H1 (cell line): ENCODE results near the gene CDH26. TPM values are rescaled to one million over a fixed set of nuclear protein-coding genes. Genes with fewer than 3 reads are reported as not detected.

Experiments used
- CTCF ChIA-PET: fragments of 300-600 bp; sonication (Branson Sonifier 250); formaldehyde crosslinking; loops from one replicate; lab custom pipeline; 2021; ENCODE audit not compliant: partially characterized antibody; lab: Charles Lee
- POLR2A ChIA-PET: fragments of 300-600 bp; sonication (Branson Sonifier 250); formaldehyde crosslinking; loops from one replicate; lab custom pipeline; 2021; ENCODE audit warnings: inconsistent platforms; ENCODE audit not compliant: partially characterized antibody; lab: Charles Lee
- DNase-seq, 2 experiments: peaks; one replicate each; pipeline versions ENCODE4 v3.0.0 to v3.0.0-alpha.2; 2010 to 2022; ENCODE audit warnings: low spot score in 2 of 2, low read depth in 1 of 2, mixed read lengths in 1 of 2
- FAIRE-seq: peaks from 2 replicates; lab custom pipeline; 2011; peaks lifted over from hg19 to GRCh38; lab: Jason Lieb, UNC
- H2AFZ ChIP-seq: 2 replicates; pipeline ENCODE4 v1.8.1; 2012; ENCODE audit warnings: low read length, inconsistent platforms
- H2AK5ac ChIP-seq: 2 replicates; pipeline ENCODE4 v1.6.1; 2013; ENCODE audit warnings: low read depth, low read length
- H2BK120ac ChIP-seq: replicated peaks from 2 replicates; pipeline ENCODE3; 2013; ENCODE audit warnings: low read depth, low read length, inconsistent platforms
- H2BK12ac ChIP-seq: 2 replicates; pipeline ENCODE4 v1.6.1; 2013; ENCODE audit warnings: low read depth, low read length
- H2BK15ac ChIP-seq: 2 replicates; pipeline ENCODE4 v1.6.1; 2013; ENCODE audit warnings: low read length
- H2BK20ac ChIP-seq: 2 replicates; pipeline ENCODE4 v1.6.1; 2013; ENCODE audit warnings: low read length
- H2BK5ac ChIP-seq: 2 replicates; pipeline ENCODE4 v1.6.1; 2013; ENCODE audit warnings: low read depth, low read length
- H3K14ac ChIP-seq: 2 replicates; pipeline ENCODE4 v1.6.1; 2013; ENCODE audit warnings: inconsistent platforms; ENCODE audit not compliant: insufficient read length
- H3K18ac ChIP-seq: 2 replicates; pipeline ENCODE4 v1.6.1; 2013; ENCODE audit warnings: low read length; ENCODE audit errors: extremely low read depth
- H3K23ac ChIP-seq: 2 replicates; pipeline ENCODE4 v1.6.1; 2013; ENCODE audit warnings: inconsistent platforms; ENCODE audit not compliant: insufficient read length
- H3K23me2 ChIP-seq: 2 replicates; pipeline ENCODE4 v1.6.1; 2013; ENCODE audit warnings: low read depth, low read length
- H3K27ac ChIP-seq: 2 replicates; pipeline ENCODE4 v1.6.1; 2011; ENCODE audit warnings: low read depth, low read length, inconsistent platforms
- H3K27me3 ChIP-seq, 4 experiments: replicated peaks in 1 of 4; 1 replicate in 1 of 4; 2 replicates in 3 of 4; pipeline versions ENCODE4 v1.6.1 to v1.8.1; 2011 to 2013; ENCODE audit warnings: low read length in 3 of 4, mild to moderate bottlenecking in 3 of 4, inconsistent platforms in 2 of 4, mixed read lengths in 2 of 4, moderate library complexity in 1 of 4; ENCODE audit not compliant: control insufficient read depth in 3 of 4, insufficient read depth in 3 of 4; ENCODE audit errors: extremely low read depth in 1 of 4
- H3K36me3 ChIP-seq, 4 experiments: 2 replicates each; pipeline versions ENCODE4 v1.6.1 to v1.8.1; 2011 to 2013; ENCODE audit warnings: mild to moderate bottlenecking in 4 of 4, low read length in 3 of 4, moderate library complexity in 2 of 4, control low read depth in 1 of 4, inconsistent platforms in 1 of 4; ENCODE audit not compliant: insufficient read depth in 4 of 4, control insufficient read depth in 2 of 4
- H3K4ac ChIP-seq: replicated peaks from 2 replicates; pipeline ENCODE3; 2013; ENCODE audit warnings: low read length, low read depth, mixed read lengths, inconsistent platforms; ENCODE audit not compliant: insufficient read length
- H3K4me1 ChIP-seq, 4 experiments: replicated peaks in 1 of 4; 1 replicate in 1 of 4; 2 replicates in 3 of 4; pipeline versions ENCODE4 v1.6.1 to v1.8.1; 2011 to 2013; ENCODE audit warnings: low read length in 3 of 4, inconsistent platforms in 2 of 4, mixed read lengths in 1 of 4; ENCODE audit not compliant: insufficient read depth in 4 of 4, control insufficient read depth in 3 of 4
- H3K4me2 ChIP-seq, 2 experiments: 2 replicates each; pipeline versions ENCODE4 v1.6.1 to v1.8.1; 2011 to 2013; ENCODE audit warnings: low read depth in 2 of 2, low read length in 2 of 2, control low read depth in 1 of 2, inconsistent platforms in 1 of 2, mild to moderate bottlenecking in 1 of 2; ENCODE audit not compliant: insufficient read depth in 1 of 2
- H3K4me3 ChIP-seq, 4 experiments: fragments of 200-600, 300-600 bp in 1 of 4; sonication (generic), shearing (Covaris generic), sonication (Bioruptor Twin) in 1 of 4; 2 replicates each; pipeline versions ENCODE4 v1.5.1 to v1.8.1; 2011 to 2016; ENCODE audit warnings: low read length in 4 of 4, low read depth in 3 of 4, control low read depth in 2 of 4, inconsistent platforms in 2 of 4, mild to moderate bottlenecking in 2 of 4, mixed read lengths in 1 of 4, moderate library complexity in 1 of 4; ENCODE audit not compliant: insufficient read depth in 2 of 4; ENCODE audit errors: extremely low read depth in 1 of 4
- H3K56ac ChIP-seq: replicated peaks from 2 replicates; pipeline ENCODE3; 2013; ENCODE audit warnings: low read depth, mild to moderate bottlenecking, mixed read lengths, low read length, inconsistent platforms; ENCODE audit not compliant: insufficient read length
- H3K79me1 ChIP-seq: 2 replicates; pipeline ENCODE4 v1.6.1; 2013; ENCODE audit warnings: low read depth, low read length, control low read depth
- H3K79me2 ChIP-seq, 2 experiments: 2 replicates each; pipeline versions ENCODE4 v1.6.1 to v1.8.1; 2012 to 2013; ENCODE audit warnings: low read length in 2 of 2, mild to moderate bottlenecking in 2 of 2, inconsistent platforms in 1 of 2; ENCODE audit not compliant: insufficient read depth in 2 of 2, control insufficient read depth in 1 of 2
- H3K9ac ChIP-seq, 4 experiments: replicated peaks in 1 of 4; 1 replicate in 1 of 4; 2 replicates in 3 of 4; pipeline versions ENCODE4 v1.6.1 to v1.8.1; 2011 to 2013; ENCODE audit warnings: low read depth in 3 of 4, low read length in 3 of 4, control low read depth in 2 of 4, mild to moderate bottlenecking in 2 of 4, moderate library complexity in 2 of 4, inconsistent platforms in 1 of 4; ENCODE audit errors: extremely low read depth in 1 of 4
- H3K9me3 ChIP-seq, 2 experiments: 2 replicates each; pipeline versions ENCODE4 v1.6.1 to v1.8.1; 2012 to 2013; ENCODE audit warnings: mild to moderate bottlenecking in 2 of 2, moderate library complexity in 2 of 2, control low read depth in 1 of 2, inconsistent platforms in 1 of 2, low read depth in 1 of 2, low read length in 1 of 2, mixed read lengths in 1 of 2; ENCODE audit not compliant: insufficient read depth in 2 of 2
- H4K20me1 ChIP-seq, 2 experiments: replicated peaks in 1 of 2; 2 replicates each; pipeline versions ENCODE3 to v1.8.1; 2011 to 2013; ENCODE audit warnings: inconsistent platforms in 2 of 2, low read length in 2 of 2, mild to moderate bottlenecking in 1 of 2; ENCODE audit not compliant: insufficient read depth in 2 of 2, control insufficient read depth in 1 of 2
- H4K5ac ChIP-seq: 2 replicates; pipeline ENCODE4 v1.6.1; 2013; ENCODE audit warnings: low read length, low read depth, mixed read lengths, inconsistent platforms; ENCODE audit not compliant: insufficient read length
- H4K8ac ChIP-seq: 2 replicates; pipeline ENCODE4 v1.8.0; 2013; ENCODE audit warnings: mild to moderate bottlenecking, moderate library complexity, low read length, inconsistent platforms; ENCODE audit not compliant: insufficient read depth; ENCODE audit errors: extremely low read depth
- H4K91ac ChIP-seq: replicated peaks from 2 replicates; pipeline ENCODE3; 2013; ENCODE audit warnings: low read length, mixed read lengths, inconsistent platforms; ENCODE audit not compliant: insufficient read length
- ATF3 ChIP-seq: IDR thresholded peaks from 2 replicates; pipeline ENCODE4 v1.6.1; 2011; ENCODE audit warnings: low read depth, mild to moderate bottlenecking, low read length; ENCODE audit not compliant: insufficient read depth
- JUN ChIP-seq: IDR thresholded peaks from 2 replicates; pipeline ENCODE4 v1.6.1; 2011; ENCODE audit warnings: low read depth, mild to moderate bottlenecking, improper control_type of control experiment, low read length
- JUND ChIP-seq: IDR thresholded peaks from 2 replicates; pipeline ENCODE4 v1.6.1; 2011; ENCODE audit warnings: mild to moderate bottlenecking, improper control_type of control experiment, low read length
- KDM4A ChIP-seq: IDR thresholded peaks from one replicate; pipeline ENCODE4 v1.7.1; 2012; ENCODE audit warnings: low read depth, mild to moderate bottlenecking, moderate library complexity, low read length, inconsistent platforms; ENCODE audit not compliant: severe bottlenecking
- MAX ChIP-seq: IDR thresholded peaks from 2 replicates; pipeline ENCODE4 v1.6.1; 2012; ENCODE audit warnings: inconsistent platforms
- POLR2AphosphoS5 ChIP-seq: IDR thresholded peaks from 2 replicates; pipeline ENCODE4 v1.6.1; 2011; ENCODE audit warnings: low read depth, low read length
- RAD21 ChIP-seq, 2 experiments: IDR thresholded peaks in 1 of 2; conservative IDR thresholded peaks in 1 of 2; 2 replicates each; pipeline ENCODE4 v1.6.1; 2011; ENCODE audit warnings: low read depth in 2 of 2, low read length in 2 of 2, improper control_type of control experiment in 1 of 2, inconsistent platforms in 1 of 2, mild to moderate bottlenecking in 1 of 2, moderate library complexity in 1 of 2
- ZNF274 ChIP-seq: IDR thresholded peaks from 2 replicates; pipeline ENCODE4 v1.7.0; 2012; ENCODE audit warnings: low read length, borderline replicate concordance; ENCODE audit errors: extremely low read depth
- WGBS, 2 experiments: shearing (Covaris generic) in 1 of 2; methylation state at CpG; one replicate each; pipeline versions ENCODE4 v1.1.6 to v1.1.7; 2013 to 2015; ENCODE audit warnings: low lambda C conversion rate in 2 of 2, mixed read lengths in 2 of 2, inconsistent platforms in 1 of 2, low coverage in 1 of 2, missing lambda C conversion rate in 1 of 2; ENCODE audit not compliant: insufficient replicate concordance in 2 of 2, insufficient coverage in 1 of 2, insufficient read length in 1 of 2; ENCODE audit errors: extremely low coverage in 1 of 2, missing lambda C conversion rate in 1 of 2; 5-methylcytosine and 5-hydroxymethylcytosine counted together
- polyA plus RNA-seq, 7 experiments: library from polyadenylated mRNA; depleted of rRNA in 3 of 7; stranded (reverse) in 5 of 7; unstranded in 2 of 7; fragments of >200 nt in 5 of 7; fragments of 200-250 nt in 2 of 7; gene quantifications; 1 replicate in 5 of 7; 2 replicates in 1 of 7; 4 replicates in 1 of 7; pipeline versions ENCODE4 v1.2.1 to v1.2.3, GENCODE V29; 2011 to 2013; ENCODE audit warnings: missing spikeins in 2 of 7, mixed read lengths in 2 of 7
- total RNA-seq: library from RNA; stranded (reverse); fragmentation: NEBNext Ultra II Directional; extraction: Animal tissue kit (Norgen Biotek cat#: 25700); gene quantifications from 2 replicates; pipeline ENCODE4 v1.2.1, GENCODE V29; 2021
- TF ChIP-seq, protein P1 (sequence below), 3 experiments: IDR thresholded peaks; 1 replicate in 2 of 3; 2 replicates in 1 of 3; pipeline versions ENCODE4 v1.5.1 to v1.6.1; 2011; ENCODE audit warnings: low read length in 3 of 3, mild to moderate bottlenecking in 3 of 3, inconsistent platforms in 2 of 3, low read depth in 1 of 3, moderate library complexity in 1 of 3; ENCODE audit not compliant: insufficient read depth in 1 of 3; ENCODE audit errors: control extremely low read depth in 1 of 3

The CDH26 gene
- total and polyA plus RNA-seq, 2 of the 8 experiments (the other 6 are each of a cell fraction or from before 2014, with no cell fraction given): 1.5 to 1.7 TPM

DNA sequence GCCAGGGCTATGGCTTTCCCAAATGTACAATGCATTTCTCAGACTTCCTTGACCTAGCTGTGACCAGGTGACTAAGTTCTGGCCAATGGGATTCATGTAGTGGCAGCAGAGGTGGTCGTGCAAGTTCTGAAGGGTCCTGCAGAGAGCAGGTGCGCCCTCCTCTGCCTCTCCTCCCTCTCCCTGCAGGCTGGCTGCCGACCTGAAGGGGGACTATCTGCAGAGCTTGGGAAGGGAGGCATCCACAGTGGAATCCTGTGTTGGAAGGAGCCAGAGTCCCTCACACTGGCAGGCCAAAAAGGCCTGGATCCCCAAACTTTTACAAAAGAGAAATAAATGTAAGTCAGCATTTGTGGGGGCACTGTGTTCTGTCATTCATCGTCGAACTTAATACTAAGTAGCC lies 66.6 kb downstream of the CDH26 start:
- Histone ChIP-seq H3K23me2 (no peaks in the 10 kb centered on the region), H2AK5ac (no peak overlapping the region), H2BK15ac (no peak overlapping the region), H3K4me3 (no peak overlapping the region), H3K4me1 (0 out of 7 replicates have a peak, but pooled peaks cover 0 to 2% (median 0%) of the 10 kb centered on the region in 4 experiments), H2AFZ (0 out of 2 replicates have a peak overlapping the region, but pooled peaks have one; percentile 17), H3K9me3 (no peaks in the 10 kb centered on the region), H4K20me1 (no peaks in the 10 kb centered on the region), H2BK20ac (no peak overlapping the region), H3K4ac (no peak overlapping the region), H3K27me3 (peaks cover 0 to 4% (median 0%) of the 10 kb centered on the region in 4 experiments; a peak in 1 of 7 replicates), H4K91ac (no peak overlapping the region), H2BK12ac (no peak overlapping the region), H2BK5ac (no peak overlapping the region), H3K56ac (no peak overlapping the region), H3K9ac (no peak overlapping the region), H4K5ac (no peak overlapping the region), H3K18ac (no peak overlapping the region), H3K79me1 (no peaks in the 10 kb centered on the region), H3K36me3 (no peaks in the 10 kb centered on the region), H3K4me2 (no peak overlapping the region; a peak in 1 of 4 replicates), H4K8ac (no peak overlapping the region), H3K79me2 (no peaks in the 10 kb centered on the region), H3K23ac (no peak overlapping the region), H3K27ac (no peak overlapping the region), H3K14ac (no peak overlapping the region), H2BK120ac (no peak overlapping the region)
- ChIA-PET CTCF (interaction anchor here (0.5 to 2.5 kb wide), 8 partner anchors 9 to 593 kb away, joined by 3 to 11 read pairs (median 4); no protein-coding TSS in a partner anchor), POLR2A (no interaction called here)
- DNase-seq (no peak), FAIRE-seq (no peak)
- whole genome bisulfite sequencing, 2 experiments: 71% methylated on average over 5 of the region's 5 CpGs; no CpG with 5 or more reads in 1 of the 2 experiments
- TF ChIP-seq MAX (0 out of 2 replicates have a peak, but pooled peaks have one; percentile 23), JUN (no peak), ZNF274 (no peak), JUND (no peak), RAD21 (IDR thresholded peaks at IDR 0.05 in 1 of 2, conservative IDR thresholded peaks at IDR 0.05 in 1 of 2; ENCODE audit: low read depth in 2 of 2, low read length in 2 of 2) (peak; percentile 14 to 21; a peak in 1 of 4 replicates), KDM4A (no peak), POLR2AphosphoS5 (no peak), ATF3 (no peak)
- TF ChIP-seq, protein P1, sequence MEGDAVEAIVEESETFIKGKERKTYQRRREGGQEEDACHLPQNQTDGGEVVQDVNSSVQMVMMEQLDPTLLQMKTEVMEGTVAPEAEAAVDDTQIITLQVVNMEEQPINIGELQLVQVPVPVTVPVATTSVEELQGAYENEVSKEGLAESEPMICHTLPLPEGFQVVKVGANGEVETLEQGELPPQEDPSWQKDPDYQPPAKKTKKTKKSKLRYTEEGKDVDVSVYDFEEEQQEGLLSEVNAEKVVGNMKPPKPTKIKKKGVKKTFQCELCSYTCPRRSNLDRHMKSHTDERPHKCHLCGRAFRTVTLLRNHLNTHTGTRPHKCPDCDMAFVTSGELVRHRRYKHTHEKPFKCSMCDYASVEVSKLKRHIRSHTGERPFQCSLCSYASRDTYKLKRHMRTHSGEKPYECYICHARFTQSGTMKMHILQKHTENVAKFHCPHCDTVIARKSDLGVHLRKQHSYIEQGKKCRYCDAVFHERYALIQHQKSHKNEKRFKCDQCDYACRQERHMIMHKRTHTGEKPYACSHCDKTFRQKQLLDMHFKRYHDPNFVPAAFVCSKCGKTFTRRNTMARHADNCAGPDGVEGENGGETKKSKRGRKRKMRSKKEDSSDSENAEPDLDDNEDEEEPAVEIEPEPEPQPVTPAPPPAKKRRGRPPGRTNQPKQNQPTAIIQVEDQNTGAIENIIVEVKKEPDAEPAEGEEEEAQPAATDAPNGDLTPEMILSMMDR (IDR thresholded peaks at IDR 0.05; ENCODE audit: control extremely low read depth in 1 of 3, insufficient read depth in 1 of 3, low read depth in 1 of 3, low read length in 3 of 3): peak; percentile 49 to 61 (median 56); a peak in 3 of 4 replicates
